Stimulated activated CD8-positive, alpha-beta memory T cell treated with anti-CD3 and anti-CD28 coated beads, Interleukin-12 subunit alpha, Interleukin-12 subunit beta, amount 100 ng/mL, for 24 hours (primary cell): ENCODE results near the gene TRRAP.
"Not testable (repeated sequence)": the region's sequence is repeated elsewhere in the genome, so short reads cannot be mapped to it uniquely, and the experiment has no call there.

Experiments used
- DNase-seq: peaks from one replicate; pipeline ENCODE4 v3.0.0-alpha.2; 2020; ENCODE audit errors: extremely low read depth

TRRAP gene

GRCh38 chr7:98878365-98879197, at the start of gene TRRAP:
Gene TRRAP (plus strand): TSS chr7:98878532. CDS start chr7:98881151, 2,619 bp downstream.
- DNase-seq, result peak; percentile 49

DNA sequence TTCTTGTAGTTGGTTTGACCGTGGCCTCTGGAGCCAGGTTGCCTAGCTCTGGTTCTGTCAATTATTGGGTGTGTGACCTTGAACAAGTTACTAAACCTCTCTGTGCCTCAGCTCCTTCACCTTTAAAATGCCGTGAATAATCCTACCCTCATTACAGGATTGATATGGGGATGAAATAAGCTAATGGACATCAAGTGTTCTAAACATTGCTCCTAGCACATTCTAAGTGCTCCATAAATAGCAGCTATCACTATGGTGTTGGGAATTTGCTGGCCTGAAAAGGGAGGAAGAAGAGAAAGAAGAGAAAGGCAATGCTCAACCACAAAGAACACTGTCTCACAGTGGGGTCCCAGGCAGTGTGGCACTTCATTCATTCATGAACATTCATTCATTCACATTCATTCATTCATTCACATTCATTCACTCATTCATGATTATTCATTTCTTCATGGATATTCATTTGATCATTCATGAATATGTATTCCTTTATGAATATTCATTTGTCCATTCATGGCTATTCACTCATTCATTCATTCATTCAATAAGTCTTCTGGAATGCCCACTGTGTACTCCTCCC, 47.3 kb upstream of the TRRAP start:
- DNase-seq, result no peak

DNA sequence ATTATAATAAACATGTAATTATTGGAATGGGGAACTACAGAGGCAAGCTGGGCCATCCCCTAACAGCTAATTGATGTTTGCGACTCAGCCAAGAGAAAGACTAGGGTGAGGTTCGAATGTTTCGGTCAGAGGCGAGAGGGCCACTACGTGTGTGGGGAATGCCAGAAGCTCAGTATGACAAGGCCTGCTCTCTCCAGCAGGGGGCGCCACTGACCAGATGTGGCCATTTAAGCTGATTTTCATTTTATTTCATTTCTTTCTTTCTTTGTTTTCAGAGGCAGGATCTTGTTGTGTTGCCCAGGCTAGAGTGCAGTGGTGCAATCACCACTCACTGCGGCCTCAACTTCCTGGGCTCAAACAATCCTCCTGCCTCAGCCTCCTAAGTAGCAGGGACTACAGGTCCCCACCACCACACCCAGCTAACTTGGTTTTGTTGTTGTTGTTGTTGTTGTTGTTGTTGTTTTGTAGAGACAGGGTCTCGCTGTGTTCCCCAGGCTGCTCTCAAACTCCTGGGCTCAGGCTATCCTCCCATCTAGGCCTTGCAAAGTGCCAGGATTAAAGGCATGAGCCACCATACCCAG, 46.6 kb upstream of the TRRAP start:
- DNase-seq, result no peak

- DNase-seq, result no peak
Observed at GRCh38 chr7:98833022-98833421, 45.3 kb upstream of the TRRAP start.

- DNase-seq, result no peak
Observed at GRCh38 chr7:98834949-98835348, 43.4 kb upstream of the TRRAP start.

DNA sequence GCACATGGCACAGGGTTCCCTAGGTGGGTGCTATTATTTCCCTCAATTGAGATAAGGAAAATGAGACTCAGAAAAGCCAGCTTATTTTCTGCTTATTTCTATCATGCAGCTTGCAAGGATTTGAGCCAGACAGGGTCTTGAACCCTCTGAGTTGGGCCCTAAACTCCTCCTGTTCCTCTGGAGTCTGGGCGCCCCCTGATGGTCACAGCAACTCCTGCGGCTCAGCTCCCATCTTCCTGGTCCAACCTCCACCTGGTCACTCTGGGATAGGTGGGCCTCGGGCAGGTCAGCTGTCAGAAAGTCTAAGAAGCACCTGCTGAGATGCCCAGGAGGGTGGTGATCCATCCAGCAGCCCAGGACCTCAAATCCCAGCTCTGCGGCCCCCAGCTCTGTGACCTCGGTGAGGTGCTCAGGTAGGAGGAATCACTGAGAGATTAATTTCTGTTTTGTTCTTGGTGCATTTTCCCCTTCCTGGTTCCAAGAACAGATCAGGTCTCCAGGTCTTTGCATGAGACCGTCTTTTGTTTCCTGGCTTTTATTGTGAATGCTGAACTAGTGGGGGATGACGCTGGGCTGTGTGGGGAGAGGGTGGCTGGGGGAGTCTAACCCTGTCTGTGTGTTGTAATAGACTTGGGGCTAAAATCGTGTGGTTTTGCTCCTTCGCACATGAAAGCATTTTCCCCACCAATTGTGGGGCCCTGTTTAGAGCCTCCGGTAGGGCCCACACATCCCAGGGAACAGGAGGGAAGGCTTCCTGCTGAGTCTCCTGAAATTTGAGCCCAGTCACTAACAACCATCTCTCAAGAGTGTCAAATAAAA, 41.3 kb upstream of the TRRAP start:
- DNase-seq, result no peak

- no peak for DNase-seq
Observed at GRCh38 chr7:98837630-98837972, 40.7 kb upstream of the TRRAP start.

- no peak for DNase-seq
Observed at GRCh38 chr7:98840096-98840495, 38.2 kb upstream of the TRRAP start.

- DNase-seq, result no peak
Observed at GRCh38 chr7:98840722-98841121, 37.6 kb upstream of the TRRAP start.

DNA sequence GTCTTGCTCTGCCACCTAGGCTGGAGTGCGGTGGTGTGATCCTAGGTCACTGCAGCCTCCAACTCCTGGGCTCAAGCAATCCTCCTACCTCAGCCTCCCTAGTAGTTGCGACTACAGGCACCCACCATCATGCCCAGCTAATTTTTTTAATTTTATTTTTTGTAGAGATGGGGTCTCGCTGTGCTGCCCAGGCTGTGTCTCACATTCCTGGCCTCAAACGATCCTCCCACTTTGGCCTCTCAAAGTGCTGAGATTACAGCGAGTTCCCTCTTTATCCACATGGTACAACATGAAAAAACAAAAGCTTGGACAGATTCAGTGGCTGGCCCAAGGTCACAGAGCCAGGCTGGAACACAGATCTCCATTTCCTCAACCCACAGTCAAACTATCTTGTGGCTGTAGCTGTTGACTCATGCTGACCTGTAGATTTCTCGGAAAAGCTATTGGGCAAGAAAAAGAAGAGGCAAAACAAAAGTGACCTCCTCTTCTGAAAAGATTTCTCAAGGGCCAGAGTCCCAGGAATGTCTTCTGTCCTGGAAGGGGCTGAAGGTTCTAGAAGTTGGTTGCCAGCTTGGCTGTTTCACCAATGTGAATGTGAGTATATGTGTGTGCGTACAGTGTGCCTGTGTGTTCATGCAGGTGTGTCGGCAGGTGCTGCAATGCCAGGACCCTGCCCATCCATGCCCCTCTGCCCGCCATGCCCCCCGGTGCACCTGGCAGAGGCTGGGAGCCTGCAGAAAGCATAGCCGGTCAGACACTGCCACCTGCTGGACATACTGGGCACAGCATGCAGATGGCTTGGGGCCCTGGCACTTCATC, 36.9 kb upstream of the TRRAP start:
- peak; percentile 25 for DNase-seq

- not testable (repeated sequence) for DNase-seq
Observed at GRCh38 chr7:98842552-98842951, 35.8 kb upstream of the TRRAP start.

DNA sequence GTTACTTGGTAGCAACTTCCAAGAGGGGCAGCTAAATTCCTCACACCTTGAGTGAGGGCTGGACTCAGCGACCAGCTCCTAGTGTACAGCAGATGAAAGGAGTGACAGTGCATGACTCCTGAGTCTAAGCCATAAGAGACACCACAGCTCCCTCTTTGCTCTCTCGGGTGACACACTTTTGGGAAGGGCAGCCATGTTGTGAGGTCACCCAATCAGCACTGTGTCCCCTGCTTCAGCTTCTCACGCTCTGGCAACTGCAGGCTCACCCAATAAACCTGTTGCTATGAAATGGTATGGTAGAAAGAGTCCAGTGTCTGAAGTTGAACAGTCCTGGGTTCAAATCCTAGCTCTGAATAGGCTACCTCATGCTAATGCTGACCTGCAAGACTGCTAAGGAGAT, 29.4 kb upstream of the TRRAP start:
- DNase-seq, result no peak

GRCh38 chr7:98852826-98853225, 25.5 kb upstream of the TRRAP start:
- no peak for DNase-seq

DNA sequence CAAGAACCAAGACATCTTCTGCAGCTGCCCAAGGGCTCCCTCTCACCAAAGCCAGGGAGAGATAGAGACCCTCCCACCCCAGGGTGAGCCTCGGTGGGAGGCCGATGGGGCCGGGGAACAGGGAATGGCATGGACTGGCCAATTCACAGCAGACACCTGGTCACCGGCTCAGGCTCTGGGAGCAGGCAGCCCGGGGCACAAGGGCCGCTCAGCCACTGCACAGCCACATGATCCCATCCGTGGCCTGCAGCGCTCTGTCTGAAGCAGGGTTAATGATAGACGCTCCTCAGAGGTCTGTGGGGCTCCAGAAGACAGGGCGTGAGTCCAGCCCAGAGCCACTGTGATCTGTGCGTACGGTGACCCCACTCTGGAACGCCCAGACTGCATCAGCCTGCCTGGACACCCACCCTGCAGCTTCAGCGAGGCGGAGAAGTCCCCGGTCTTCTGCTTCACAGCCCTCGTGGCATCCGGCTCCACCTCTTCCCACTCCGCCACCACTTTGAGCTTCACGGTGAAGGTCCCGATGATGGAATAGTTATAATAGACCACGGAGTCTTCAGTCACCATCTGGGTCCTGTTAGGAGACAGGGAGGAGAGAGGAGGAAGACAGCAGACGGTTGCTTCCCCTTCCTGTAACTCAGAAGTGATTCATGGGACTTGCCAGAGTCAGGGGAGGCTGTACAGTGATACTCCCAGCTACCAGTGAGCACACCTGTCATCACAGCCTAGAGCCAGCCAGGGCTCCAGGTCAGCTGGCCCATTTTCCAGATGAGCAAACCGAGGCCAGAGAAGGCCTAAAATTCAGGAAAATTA, 22.5 kb upstream of the TRRAP start:
- DNase-seq, result no peak

- DNase-seq, result no peak
Observed at GRCh38 chr7:98860071-98860470, 18.3 kb upstream of the TRRAP start.

DNA sequence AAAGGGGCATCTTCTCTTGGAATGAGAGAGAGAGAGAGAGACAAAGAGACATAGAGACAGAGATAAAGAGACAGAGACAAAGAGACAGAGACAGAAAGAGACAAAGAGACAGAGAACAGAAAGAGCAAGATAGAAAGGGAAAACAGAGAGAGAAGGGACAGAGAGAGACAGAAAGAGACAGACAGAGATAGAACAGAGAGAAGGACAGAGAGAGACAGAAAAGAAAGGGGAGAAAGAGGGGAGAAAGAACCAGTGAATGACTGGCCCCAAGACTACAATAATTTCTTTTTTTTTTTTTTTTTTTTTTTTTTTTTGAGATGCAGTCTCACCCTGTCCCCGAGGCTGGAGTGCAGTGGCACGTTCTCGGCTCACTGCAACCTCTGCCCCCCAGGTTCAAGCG, 16.1 kb upstream of the TRRAP start:
- DNase-seq, result no peak

GRCh38 chr7:98862716-98863420, 15.5 kb upstream of the TRRAP start:
- no peak for DNase-seq

DNA sequence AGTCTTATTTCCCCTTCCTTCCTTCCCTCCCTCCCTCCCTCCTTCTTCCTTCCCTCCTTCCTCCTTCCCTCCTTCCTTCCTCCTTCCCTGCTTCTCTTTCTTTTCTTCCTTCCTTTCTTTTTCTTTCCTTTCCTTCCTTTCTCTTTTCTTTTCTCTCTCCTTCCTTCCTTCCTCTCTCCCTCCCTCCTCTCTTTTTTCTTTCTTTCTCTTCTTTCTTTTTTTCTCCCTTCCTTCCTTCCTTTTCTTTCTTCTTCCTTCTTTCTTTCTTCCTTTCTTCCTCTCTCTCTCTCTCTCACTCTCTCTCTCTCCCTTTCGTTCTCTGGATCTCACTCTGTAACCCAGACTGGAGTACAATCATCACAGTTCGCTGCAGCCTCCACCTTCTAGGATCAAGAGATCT, 14.7 kb upstream of the TRRAP start:
- no peak for DNase-seq

DNA sequence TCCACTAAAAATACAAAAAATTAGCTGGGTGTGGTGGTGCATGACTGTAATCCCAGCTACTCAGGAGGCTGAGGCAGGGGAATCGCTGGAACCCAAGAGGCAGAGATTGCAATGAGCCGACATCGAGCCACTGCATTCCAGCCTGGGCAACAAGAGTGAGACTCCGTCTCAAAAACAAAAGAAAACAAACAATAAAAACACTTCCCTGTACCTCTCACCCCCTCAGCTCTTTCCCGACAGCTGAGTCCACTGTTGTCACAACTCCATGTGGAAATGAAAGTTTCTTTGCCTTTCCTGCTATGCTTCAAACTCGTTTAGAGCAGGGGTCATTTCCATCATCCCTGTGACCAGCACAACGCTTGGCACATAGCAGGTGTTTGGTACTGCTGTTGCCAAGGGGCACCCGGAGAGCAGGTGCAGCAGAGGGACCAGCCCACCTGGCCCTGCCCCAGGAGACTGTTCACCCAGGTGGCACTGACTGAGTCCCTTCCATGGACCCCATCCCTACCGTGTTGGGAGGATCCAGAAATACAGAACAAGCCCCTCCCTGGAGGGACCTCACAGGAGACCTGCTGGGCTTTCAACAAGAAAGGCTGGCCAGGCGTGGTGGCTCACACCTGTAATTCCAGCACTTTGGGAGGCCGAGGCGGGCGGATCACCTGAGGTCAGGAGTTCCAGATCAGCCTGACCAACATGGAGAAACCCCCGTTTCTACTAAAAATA, 13.4 kb upstream of the TRRAP start:
- no peak for DNase-seq
